Lower leg skin (tissue), 4 donors: ENCODE measurements around the gene ATIC. TPM values are rescaled to one million over a fixed set of nuclear protein-coding genes. Genes with fewer than 3 reads are reported as not detected.

Experiments used
- DNase-seq, 2 donors: peaks; one replicate each; pipeline ENCODE4 v3.0.0-alpha.2; 2019; ENCODE audit warnings: low spot score in 2 of 2
- H3K4me3 ChIP-seq: fragments of 200-600 bp; sonication (generic); 2 replicates; pipeline ENCODE4 v1.5.1; 2017; ENCODE audit warnings: mild to moderate bottlenecking, low read depth; ENCODE audit not compliant: poor library complexity, severe bottlenecking
- POLR2A ChIP-seq, 2 donors: fragments of 450-650 bp; IDR thresholded peaks; one replicate each; pipeline ENCODE4 v1.6.1; 2016 to 2017; ENCODE audit warnings: antibody characterized with exemption in 2 of 2, mild to moderate bottlenecking in 1 of 2, moderate library complexity in 1 of 2
- WGBS, 2 donors: methylation state at CpG; one replicate each; pipeline ENCODE4 v1.1.5; 2018; 5-methylcytosine and 5-hydroxymethylcytosine counted together
- intact Hi-C: fragments of 100-400 bp; cut with DNase I; formaldehyde crosslinking; loops from one replicate; pipeline ENCODE4 v1.15.0; 2023; ENCODE audit warnings: low total_unique reads
- total RNA-seq, 4 donors: library from RNA; depleted of rRNA; stranded (reverse); fragments of >200 nt; gene quantifications; one replicate each; pipeline ENCODE4 v1.1.0, GENCODE V29; 2016
- TF ChIP-seq, protein P1 (sequence below), 3 donors: fragments of 450-650 bp; IDR thresholded peaks; one replicate each; pipeline ENCODE4 v1.5.1; 2016; ENCODE audit warnings: antibody characterized with exemption in 3 of 3, mild to moderate bottlenecking in 3 of 3, moderate library complexity in 2 of 3

ATIC gene
- total RNA-seq, 4 donors from 2014 or later: 29.7 to 48.6 (median 34.6) TPM

DNA sequence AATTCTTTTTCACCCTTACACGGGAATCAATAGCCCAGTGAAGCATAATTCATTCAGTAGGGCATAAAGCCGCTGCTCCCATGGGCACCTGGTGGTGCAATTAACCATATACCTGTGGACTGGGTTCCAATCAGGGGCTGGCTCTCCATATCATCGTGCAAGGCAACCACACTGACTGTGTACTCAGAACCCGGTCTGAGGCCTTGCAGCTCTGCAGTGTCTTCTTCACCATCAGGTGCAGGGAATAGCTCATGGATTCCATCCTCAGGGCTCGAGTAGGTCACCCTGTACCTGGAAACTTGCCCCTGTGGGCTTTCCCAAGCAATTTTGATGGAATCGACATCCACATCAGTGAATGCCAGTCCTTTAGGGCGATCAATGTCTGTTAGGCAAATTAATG, 68.8 kb downstream of the ATIC start:
- no peak overlapping the region for H3K4me3 ChIP-seq
- DNase-seq: no peak
- TF ChIP-seq POLR2A (IDR thresholded peaks at IDR 0.05): no peak
- TF ChIP-seq, protein P1, sequence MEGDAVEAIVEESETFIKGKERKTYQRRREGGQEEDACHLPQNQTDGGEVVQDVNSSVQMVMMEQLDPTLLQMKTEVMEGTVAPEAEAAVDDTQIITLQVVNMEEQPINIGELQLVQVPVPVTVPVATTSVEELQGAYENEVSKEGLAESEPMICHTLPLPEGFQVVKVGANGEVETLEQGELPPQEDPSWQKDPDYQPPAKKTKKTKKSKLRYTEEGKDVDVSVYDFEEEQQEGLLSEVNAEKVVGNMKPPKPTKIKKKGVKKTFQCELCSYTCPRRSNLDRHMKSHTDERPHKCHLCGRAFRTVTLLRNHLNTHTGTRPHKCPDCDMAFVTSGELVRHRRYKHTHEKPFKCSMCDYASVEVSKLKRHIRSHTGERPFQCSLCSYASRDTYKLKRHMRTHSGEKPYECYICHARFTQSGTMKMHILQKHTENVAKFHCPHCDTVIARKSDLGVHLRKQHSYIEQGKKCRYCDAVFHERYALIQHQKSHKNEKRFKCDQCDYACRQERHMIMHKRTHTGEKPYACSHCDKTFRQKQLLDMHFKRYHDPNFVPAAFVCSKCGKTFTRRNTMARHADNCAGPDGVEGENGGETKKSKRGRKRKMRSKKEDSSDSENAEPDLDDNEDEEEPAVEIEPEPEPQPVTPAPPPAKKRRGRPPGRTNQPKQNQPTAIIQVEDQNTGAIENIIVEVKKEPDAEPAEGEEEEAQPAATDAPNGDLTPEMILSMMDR (IDR thresholded peaks at IDR 0.05): no peak
- WGBS, 2 donors: 91 to 92% methylated on average over 7 of the region's 7 CpGs
- intact Hi-C loops: no loop called here

DNA sequence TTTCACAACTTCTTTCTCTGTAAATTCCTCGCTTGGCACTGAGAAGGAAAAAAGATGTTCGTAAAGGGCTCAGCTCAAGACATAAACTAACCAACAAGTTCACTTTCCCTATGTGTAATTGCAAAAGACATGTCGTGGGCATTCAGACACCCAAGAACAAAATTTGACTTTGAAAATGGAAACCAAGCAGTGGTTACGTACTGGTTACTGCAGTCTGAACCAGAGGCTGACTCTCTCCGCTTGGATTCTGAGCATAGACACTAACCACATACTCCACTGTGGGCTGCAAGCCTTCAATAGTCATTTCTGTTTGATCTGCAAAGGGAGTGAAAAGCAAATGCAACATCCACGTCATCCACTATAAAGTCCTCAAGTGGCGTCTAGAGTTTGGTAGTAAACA, 70.2 kb downstream of the ATIC start:
- 93% methylated on average over 7 of the region's 7 CpGs for WGBS, 2 donors
- intact Hi-C loops: no loop called here

DNA sequence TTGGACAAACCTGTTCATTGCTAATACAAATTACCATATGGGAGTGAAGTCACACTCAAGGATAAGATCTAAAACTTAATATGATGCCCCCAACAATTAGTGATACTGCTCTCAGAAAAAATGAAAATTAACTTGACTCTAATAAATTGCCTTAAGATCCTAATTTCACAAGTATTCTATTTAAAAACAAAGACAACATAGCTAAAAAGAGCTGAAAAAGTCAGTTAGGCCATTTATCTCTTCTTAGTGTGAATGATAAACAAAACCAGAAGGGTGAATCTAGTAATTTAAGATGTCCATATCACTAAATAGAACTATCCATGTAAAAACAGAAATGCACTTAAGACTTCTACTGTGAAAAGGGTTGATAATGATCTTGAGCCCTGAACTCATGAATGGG, 70.6 kb downstream of the ATIC start:
- intact Hi-C loops: no loop called here
- TF ChIP-seq POLR2A (IDR thresholded peaks at IDR 0.05): no peak
- TF ChIP-seq, protein P1 (IDR thresholded peaks at IDR 0.05): no peak
- H3K4me3 ChIP-seq: no peak overlapping the region
- DNase-seq: no peak

More for the DNA sequence above, 70.2 kb downstream of the ATIC start:
- no peak for DNase-seq
- TF ChIP-seq POLR2A (IDR thresholded peaks at IDR 0.05): no peak
- TF ChIP-seq, protein P1 (IDR thresholded peaks at IDR 0.05): no peak
- H3K4me3 ChIP-seq: no peak overlapping the region

DNA sequence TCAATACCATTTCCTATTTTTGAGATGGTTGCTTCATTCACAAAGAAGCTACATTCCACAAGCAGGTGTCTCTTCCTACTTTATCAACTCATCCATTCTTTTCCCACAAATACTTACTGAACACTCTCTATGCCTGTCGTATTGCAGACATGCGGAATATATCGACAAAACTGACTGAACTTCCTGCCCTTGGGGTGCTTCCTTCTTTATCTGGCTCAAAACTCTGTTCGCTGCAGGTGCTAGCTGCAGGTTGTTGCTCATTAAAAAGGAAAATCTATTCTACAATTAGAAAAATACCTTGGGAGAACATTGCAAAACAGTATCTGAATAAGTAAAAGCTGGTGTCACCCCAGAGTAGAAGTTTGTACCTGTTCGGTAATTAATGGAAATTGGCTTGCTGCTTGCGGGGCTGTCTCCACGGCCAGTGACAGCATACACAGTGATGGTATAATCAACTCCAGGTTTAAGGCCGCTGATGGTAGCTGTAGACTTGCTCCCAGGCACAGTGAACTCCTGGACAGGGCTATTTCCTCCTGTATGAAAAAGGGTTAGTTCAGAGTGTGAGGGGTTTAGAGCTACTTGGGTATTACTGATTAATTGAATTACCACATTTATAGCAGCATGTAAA, 71.9 kb downstream of the ATIC start:
- TF ChIP-seq, protein P1 (IDR thresholded peaks at IDR 0.05): no peak
- no peak for TF ChIP-seq POLR2A (IDR thresholded peaks at IDR 0.05)
- intact Hi-C loops: no loop called here
- WGBS, 2 donors: 92% methylated on average over 8 of the region's 8 CpGs
- no peak for DNase-seq
- no peak overlapping the region for H3K4me3 ChIP-seq

DNA sequence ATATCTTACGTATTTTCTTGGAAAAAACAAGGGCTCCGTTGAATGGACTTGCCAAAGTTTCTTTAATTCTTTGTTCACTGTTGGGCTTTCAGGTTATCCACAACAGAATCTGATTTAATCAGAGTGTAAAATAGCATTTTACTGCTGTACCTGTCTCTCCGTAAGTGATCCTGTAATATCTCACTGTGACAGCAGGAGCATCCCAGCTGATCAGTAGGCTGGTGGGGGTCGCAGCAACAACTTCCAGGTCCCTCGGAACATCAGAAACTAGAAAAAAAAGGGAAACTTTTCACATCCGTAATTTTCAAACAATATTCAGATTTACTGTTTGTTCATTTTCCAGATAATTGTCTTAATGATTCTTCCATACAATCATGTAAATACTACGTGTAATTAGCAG, 72.9 kb downstream of the ATIC start:
- H3K4me3 ChIP-seq: no peak overlapping the region
- WGBS, 2 donors: 80 to 82% methylated on average over 7 of the region's 7 CpGs
- no peak for DNase-seq
- intact Hi-C loops: no loop called here
- TF ChIP-seq, protein P1 (IDR thresholded peaks at IDR 0.05): no peak
- TF ChIP-seq POLR2A (IDR thresholded peaks at IDR 0.05): no peak

DNA sequence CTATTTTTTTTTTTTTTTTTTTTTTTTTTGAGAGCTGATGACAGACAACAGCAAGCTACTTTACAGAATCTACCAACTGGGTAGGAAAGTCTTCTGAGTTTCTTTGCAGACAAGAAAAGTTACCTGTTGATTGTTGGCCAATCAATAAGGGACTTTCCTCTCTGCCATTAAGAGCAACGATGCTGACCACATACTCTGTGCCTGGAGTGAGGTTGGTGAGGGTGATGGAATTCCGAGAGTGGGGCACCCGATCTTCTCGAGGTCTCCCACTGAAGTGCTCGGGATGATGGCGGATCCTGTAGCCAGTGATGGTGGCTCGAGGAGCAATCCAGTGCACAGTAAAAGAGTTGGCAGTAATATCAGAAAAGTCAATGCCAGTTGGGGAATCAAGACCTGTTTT, 74.7 kb downstream of the ATIC start:
- WGBS, 2 donors: 96 to 97% methylated on average over 7 of the region's 7 CpGs
- TF ChIP-seq, protein P1 (IDR thresholded peaks at IDR 0.05): no peak
- TF ChIP-seq POLR2A (IDR thresholded peaks at IDR 0.05): no peak
- no peak for DNase-seq
- H3K4me3 ChIP-seq: no peak overlapping the region
- intact Hi-C loops: no loop called here
